ENCODE data around the gene MCRIP2. TPM values are rescaled to one million over a fixed set of nuclear protein-coding genes. Genes with fewer than 3 reads are reported as not detected.

Gene MCRIP2
- total and polyA plus RNA-seq, 7 experiments from 2014 or later = 21.4 to 35.8 (median 28.8) TPM

GRCh38 chr16:676565-676902 is 34.9 kb downstream of the MCRIP2 start:
- intact Hi-C loops (cut with micrococcal nuclease) = no loop called here
- Histone ChIP-seq H3K27ac (ENCODE audit: low read depth, low read length) (no peak overlapping the region), H3K27me3 (ENCODE audit: control insufficient read depth in 2 of 2, insufficient read depth in 2 of 2, low read length in 2 of 2) (no peaks in the 10 kb centered on the region), H3K9me3 (ENCODE audit: control insufficient read depth in 2 of 3, low read length in 3 of 3) (no peaks in the 10 kb centered on the region), H3K36me3 (ENCODE audit: control insufficient read depth in 2 of 3, insufficient read depth in 3 of 3, low read length in 3 of 3) (peaks cover 0 to 37% (median 0%) of the 10 kb centered on the region in 3 experiments), H3K4me3 (ENCODE audit: low read length) (no peak overlapping the region), H3K4me1 (ENCODE audit: control insufficient read depth in 2 of 2, insufficient read depth in 2 of 2, low read length in 2 of 2) (peaks cover 5 to 6% of the 10 kb centered on the region in 2 donors)
- CTCF ChIA-PET = no interaction called here
- H3K9me3 Mint-ChIP-seq = no peaks in the 10 kb centered on the region
- H3K4me3 Mint-ChIP-seq = peak overlapping the region in 3 of 10 donors; percentile 17 to 60 (median 41)
- DNase-seq = no peak
- H3K27ac Mint-ChIP-seq = no peak overlapping the region
- POLR2A ChIA-PET = interaction anchor here (0.7 to 3.1 kb wide), 5 partner anchors 8 to 53 kb away, joined by 3 to 12 read pairs (median 3); partner anchors contain the start of gene RHOT2
- ATAC-seq = no peak
- peaks cover 3 to 21% (median 12%) of the 10 kb centered on the region in 7 donors for H3K4me1 Mint-ChIP-seq
- H3K27me3 Mint-ChIP-seq = peaks cover 0 to 7% (median 0%) of the 10 kb centered on the region in 5 donors
- peaks cover 0 to 5% (median 0%) of the 10 kb centered on the region in 5 donors for H3K36me3 Mint-ChIP-seq

- peak in 1 of 9 donors; percentile 61 for DNase-seq
- H3K27ac ChIP-seq (ENCODE audit: low read depth, low read length) = no peak overlapping the region
- ChIA-PET CTCF (no interaction called here), POLR2A (interaction anchor here (0.7 to 3.1 kb wide), 4 partner anchors 9 to 53 kb away, joined by 3 to 12 read pairs (median 4); partner anchors contain the start of gene RHOT2)
- no peak overlapping the region for H3K4me3 ChIP-seq (ENCODE audit: low read length)
- peaks cover 0 to 7% (median 0%) of the 10 kb centered on the region in 5 donors for H3K27me3 Mint-ChIP-seq
- H3K4me1 ChIP-seq (ENCODE audit: control insufficient read depth in 2 of 2, insufficient read depth in 2 of 2, low read length in 2 of 2) = peaks cover 5 to 10% of the 10 kb centered on the region in 2 donors
- no peak for ATAC-seq
- no peaks in the 10 kb centered on the region for H3K9me3 Mint-ChIP-seq
- H3K4me1 Mint-ChIP-seq = peaks cover 5 to 25% (median 14%) of the 10 kb centered on the region in 7 donors
- intact Hi-C loops (cut with micrococcal nuclease) = no loop called here
- H3K27me3 ChIP-seq (ENCODE audit: control insufficient read depth in 2 of 2, insufficient read depth in 2 of 2, low read length in 2 of 2) = no peaks in the 10 kb centered on the region
- H3K36me3 ChIP-seq (ENCODE audit: control insufficient read depth in 2 of 3, insufficient read depth in 3 of 3, low read length in 3 of 3) = peaks cover 0 to 37% (median 0%) of the 10 kb centered on the region in 3 experiments
- H3K27ac Mint-ChIP-seq = no peak overlapping the region
- H3K4me3 Mint-ChIP-seq = peak overlapping the region in 5 of 10 donors; percentile 12 to 60 (median 19)
- H3K36me3 Mint-ChIP-seq = peaks cover 0 to 7% (median 0%) of the 10 kb centered on the region in 5 donors
- no peaks in the 10 kb centered on the region for H3K9me3 ChIP-seq (ENCODE audit: control insufficient read depth in 2 of 3, low read length in 3 of 3)
These were observed 35.3 kb downstream of the MCRIP2 start for GRCh38 chr16:676913-677312.

GRCh38 chr16:677316-678190 is 35.9 kb downstream of the MCRIP2 start:
- ATAC-seq = no peak
- ChIA-PET CTCF (no interaction called here), POLR2A (interaction anchor here (0.7 to 3.1 kb wide), 5 partner anchors 9 to 52 kb away, joined by 3 to 12 read pairs (median 4); partner anchors contain the start of gene RHOT2)
- H3K36me3 ChIP-seq (ENCODE audit: control insufficient read depth in 2 of 3, insufficient read depth in 3 of 3, low read length in 3 of 3) = peaks cover 0 to 37% (median 2%) of the 10 kb centered on the region in 3 experiments
- intact Hi-C loops (cut with micrococcal nuclease) = loop anchor here in 1 of 2 donors (2.0 kb wide), 1 partner anchor 17 kb away; no protein-coding TSS in a partner anchor
- H3K4me3 ChIP-seq (ENCODE audit: low read length) = no peak overlapping the region
- Mint-ChIP-seq H3K27ac (no peak overlapping the region), H3K27me3 (peaks cover 0 to 7% (median 0%) of the 10 kb centered on the region in 5 donors), H3K4me3 (peak overlapping the region in 4 of 10 donors; percentile 19 to 60 (median 40)), H3K36me3 (peaks cover 0 to 11% (median 0%) of the 10 kb centered on the region in 5 donors), H3K9me3 (no peaks in the 10 kb centered on the region), H3K4me1 (peaks cover 8 to 30% (median 21%) of the 10 kb centered on the region in 7 donors)
- DNase-seq = no peak
- no peaks in the 10 kb centered on the region for H3K27me3 ChIP-seq (ENCODE audit: control insufficient read depth in 2 of 2, insufficient read depth in 2 of 2, low read length in 2 of 2)
- H3K4me1 ChIP-seq (ENCODE audit: control insufficient read depth in 2 of 2, insufficient read depth in 2 of 2, low read length in 2 of 2) = peaks cover 5 to 10% of the 10 kb centered on the region in 2 donors
- no peaks in the 10 kb centered on the region for H3K9me3 ChIP-seq (ENCODE audit: control insufficient read depth in 2 of 3, low read length in 3 of 3)
- H3K27ac ChIP-seq (ENCODE audit: low read depth, low read length) = no peak overlapping the region

- POLR2A ChIA-PET = interaction anchor here (0.7 to 2.1 kb wide), 4 partner anchors 10 to 29 kb away, joined by 3 to 11 read pairs (median 4); partner anchors contain the start of genes RHOT2, WDR24 and WDR90
- ATAC-seq (no peak), DNase-seq (no peak)
- Histone ChIP-seq H3K4me1 (ENCODE audit: control insufficient read depth in 2 of 2, insufficient read depth in 2 of 2, low read length in 2 of 2) (peaks cover 5 to 14% of the 10 kb centered on the region in 2 donors), H3K36me3 (ENCODE audit: control insufficient read depth in 2 of 3, insufficient read depth in 3 of 3, low read length in 3 of 3) (peaks cover 0 to 36% (median 9%) of the 10 kb centered on the region in 3 experiments), H3K27me3 (ENCODE audit: control insufficient read depth in 2 of 2, insufficient read depth in 2 of 2, low read length in 2 of 2) (no peaks in the 10 kb centered on the region), H3K27ac (ENCODE audit: low read depth, low read length) (no peak overlapping the region), H3K9me3 (ENCODE audit: control insufficient read depth in 2 of 3, low read length in 3 of 3) (no peaks in the 10 kb centered on the region), H3K4me3 (ENCODE audit: low read length) (no peak overlapping the region)
- peaks cover 10 to 33% (median 23%) of the 10 kb centered on the region in 7 donors for H3K4me1 Mint-ChIP-seq
- H3K36me3 Mint-ChIP-seq = peaks cover 0 to 9% (median 0%) of the 10 kb centered on the region in 5 donors
- intact Hi-C loops (cut with micrococcal nuclease) = loop anchor here in 1 of 2 donors (2.0 kb wide), 1 partner anchor 18 kb away; no protein-coding TSS in a partner anchor
- H3K27me3 Mint-ChIP-seq = peaks cover 0 to 7% (median 0%) of the 10 kb centered on the region in 5 donors
- H3K4me3 Mint-ChIP-seq = peak overlapping the region in 3 of 10 donors; percentile 19 to 89 (median 84)
- H3K9me3 Mint-ChIP-seq = no peaks in the 10 kb centered on the region
- CTCF ChIA-PET = no interaction called here
- no peak overlapping the region for H3K27ac Mint-ChIP-seq
These were observed 36.7 kb downstream of the MCRIP2 start for GRCh38 chr16:678209-678857.

GRCh38 chr16:678858-679813 is 37.5 kb downstream of the MCRIP2 start:
- Mint-ChIP-seq H3K9me3 (no peaks in the 10 kb centered on the region), H3K27ac (peak overlapping the region in 7 of 9 donors; percentile 56 to 93 (median 69)), H3K4me1 (peaks cover 10 to 33% (median 23%) of the 10 kb centered on the region in 7 donors), H3K4me3 (peak overlapping the region; percentile 71 to 89 (median 84)), H3K27me3 (peaks cover 0 to 7% (median 0%) of the 10 kb centered on the region in 5 donors), H3K36me3 (peaks cover 0 to 9% (median 0%) of the 10 kb centered on the region in 5 donors)
- DNase-seq (peak in 4 of 9 donors; percentile 41 to 65 (median 47)), ATAC-seq (peak; percentile 6)
- Histone ChIP-seq H3K27me3 (ENCODE audit: control insufficient read depth in 2 of 2, insufficient read depth in 2 of 2, low read length in 2 of 2) (no peaks in the 10 kb centered on the region), H3K4me1 (ENCODE audit: control insufficient read depth in 2 of 2, insufficient read depth in 2 of 2, low read length in 2 of 2) (peaks cover 5 to 17% of the 10 kb centered on the region in 2 donors), H3K27ac (ENCODE audit: low read depth, low read length) (peak overlapping the region; percentile 26), H3K9me3 (ENCODE audit: control insufficient read depth in 2 of 3, low read length in 3 of 3) (no peaks in the 10 kb centered on the region), H3K36me3 (ENCODE audit: control insufficient read depth in 2 of 3, insufficient read depth in 3 of 3, low read length in 3 of 3) (peaks cover 0 to 28% (median 12%) of the 10 kb centered on the region in 3 experiments), H3K4me3 (ENCODE audit: low read length) (peak overlapping the region; percentile 51)
- POLR2A ChIA-PET = interaction anchor here (0.7 to 2.1 kb wide), 5 partner anchors 11 to 36 kb away, joined by 3 to 11 read pairs (median 4); partner anchors contain the start of genes RHOT2, WDR24 and WDR90
- intact Hi-C loops (cut with micrococcal nuclease) = loop anchor here (1.0 to 2.0 kb wide), 5 partner anchors 11 to 43 kb away; partner anchors contain the start of genes METTL26 (in 1 of the 2), RHOT2 (in 1 of the 2) and WDR90 (in 1 of the 2)
- CTCF ChIA-PET = interaction anchor here (0.8 kb wide), 1 partner anchor 11 kb away, joined by 4 read pairs; the partner anchor contains the start of gene RHOT2

Data from naive thymus-derived CD4-positive, alpha-beta T cell (primary cell).